Measurements from ENCODE around the gene GPR12.

DNA sequence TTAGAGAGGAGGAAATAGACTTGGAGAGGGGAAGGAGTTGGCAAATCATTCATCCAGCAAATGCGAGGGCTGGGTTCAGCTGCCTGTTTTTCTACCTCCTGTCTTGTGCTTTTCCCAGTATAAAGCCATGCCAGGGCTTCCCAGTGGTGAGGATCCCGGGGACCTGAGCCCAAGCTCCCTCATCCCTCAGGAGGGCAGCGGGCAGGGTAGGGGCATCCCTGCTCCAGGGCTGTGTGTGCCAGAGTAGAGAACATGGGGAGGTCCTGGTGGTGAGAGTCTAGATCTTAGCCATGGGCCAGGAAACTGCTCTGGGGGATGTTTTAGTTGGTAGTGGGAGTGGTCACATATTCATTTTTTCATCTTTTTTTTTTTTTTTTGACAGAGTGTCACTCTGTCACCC lies 43.6 kb downstream of the GPR12 start:
- TF ChIP-seq CTCF (IDR thresholded peaks at IDR 0.05) (no peak), POLR2A (IDR thresholded peaks at IDR 0.05) (no peak), POLR2AphosphoS5 (IDR thresholded peaks at IDR 0.05; ENCODE audit: insufficient read depth in 1 of 2, low read depth in 1 of 2) (no peak)

Measured in vagina (tissue), 2 donors.